Neuronal stem cell (in vitro differentiated cells): ENCODE measurements around the gene CUX1.
"Not testable (repeated sequence)": the region's sequence is repeated elsewhere in the genome, so short reads cannot be mapped to it uniquely, and the experiment has no call there.

ENCODE experiments used
- DNase-seq: peaks from one replicate; pipeline ENCODE4 v3.0.0-alpha.2; 2013; ENCODE audit warnings: low spot score
- H2AFZ ChIP-seq: one replicate; pipeline ENCODE4 v1.6.1; 2013; ENCODE audit warnings: mild to moderate bottlenecking, low read length, inconsistent platforms
- H2AK5ac ChIP-seq: 2 replicates; pipeline ENCODE4 v1.6.1; 2013; ENCODE audit warnings: low read depth, mild to moderate bottlenecking, inconsistent platforms, low read length, moderate library complexity, mixed read lengths
- H2BK120ac ChIP-seq: 2 replicates; pipeline ENCODE4 v1.6.1; 2013; ENCODE audit warnings: low read depth, mild to moderate bottlenecking, inconsistent platforms, low read length, moderate library complexity, mixed read lengths
- H2BK12ac ChIP-seq: one replicate; pipeline ENCODE4 v1.6.1; 2013; ENCODE audit warnings: low read length, inconsistent platforms
- H2BK15ac ChIP-seq: 2 replicates; pipeline ENCODE4 v1.6.1; 2013; ENCODE audit warnings: mild to moderate bottlenecking, low read length, inconsistent platforms, mixed read lengths
- H2BK5ac ChIP-seq: one replicate; pipeline ENCODE4 v1.6.1; 2013; ENCODE audit warnings: inconsistent platforms, mild to moderate bottlenecking, low read length, moderate library complexity
- H3K14ac ChIP-seq: one replicate; pipeline ENCODE4 v1.6.1; 2013; ENCODE audit warnings: low read length, inconsistent platforms
- H3K18ac ChIP-seq: 2 replicates; pipeline ENCODE4 v1.6.1; 2013; ENCODE audit warnings: low read length, inconsistent platforms
- H3K23ac ChIP-seq: 2 replicates; pipeline ENCODE4 v1.6.1; 2013; ENCODE audit warnings: low read depth, mild to moderate bottlenecking, mixed read lengths, low read length, inconsistent platforms; ENCODE audit not compliant: poor library complexity
- H3K27ac ChIP-seq: replicated peaks from 3 replicates; pipeline ENCODE4 v1.5.1; 2013; ENCODE audit warnings: low read length, inconsistent platforms
- H3K27me3 ChIP-seq, 3 experiments: 2 replicates each; pipeline ENCODE4 v1.6.1; 2013; ENCODE audit warnings: low read length in 3 of 3, mild to moderate bottlenecking in 2 of 3, inconsistent platforms in 1 of 3, low read depth in 1 of 3, mixed read lengths in 1 of 3, moderate library complexity in 1 of 3; ENCODE audit not compliant: control insufficient read depth in 3 of 3, insufficient read depth in 3 of 3
- H3K36me3 ChIP-seq, 2 donors: replicated peaks in 1 of 2; 2 replicates each; pipeline ENCODE4 v1.6.1; 2013; ENCODE audit warnings: low read length in 2 of 2; ENCODE audit not compliant: control insufficient read depth in 2 of 2, insufficient read depth in 2 of 2
- H3K4ac ChIP-seq: 2 replicates; pipeline ENCODE4 v1.6.1; 2013; ENCODE audit warnings: inconsistent platforms, mild to moderate bottlenecking, low read length, moderate library complexity
- H3K4me1 ChIP-seq, 2 donors: 1 replicate in 1 of 2; 2 replicates in 1 of 2; pipeline ENCODE4 v1.6.1; 2013; ENCODE audit warnings: low read length in 2 of 2, low read depth in 1 of 2; ENCODE audit not compliant: control insufficient read depth in 2 of 2, insufficient read depth in 1 of 2
- H3K4me2 ChIP-seq: one replicate; pipeline ENCODE4 v1.6.1; 2013; ENCODE audit warnings: mild to moderate bottlenecking, low read length, inconsistent platforms; ENCODE audit not compliant: insufficient read depth, poor library complexity, severe bottlenecking
- H3K4me3 ChIP-seq, 2 donors: 2 replicates each; pipeline ENCODE4 v1.5.1; 2013; ENCODE audit warnings: low read length in 2 of 2, mild to moderate bottlenecking in 2 of 2, inconsistent platforms in 1 of 2, moderate library complexity in 1 of 2
- H3K79me1 ChIP-seq: one replicate; pipeline ENCODE4 v1.6.1; 2013; ENCODE audit warnings: low read depth, mild to moderate bottlenecking, inconsistent platforms, low read length, moderate library complexity
- H3K9ac ChIP-seq: one replicate; pipeline ENCODE4 v1.6.1; 2013; ENCODE audit warnings: mild to moderate bottlenecking, low read depth, low read length, inconsistent platforms; ENCODE audit not compliant: poor library complexity
- H3K9me3 ChIP-seq, 2 donors: replicated peaks in 1 of 2; 2 replicates each; pipeline versions ENCODE3 to v1.6.1; 2013; ENCODE audit warnings: low read length in 2 of 2, mild to moderate bottlenecking in 2 of 2, inconsistent platforms in 1 of 2, low read depth in 1 of 2, mixed read lengths in 1 of 2, moderate library complexity in 1 of 2; ENCODE audit not compliant: control insufficient read depth in 2 of 2, insufficient read depth in 1 of 2
- H4K8ac ChIP-seq: one replicate; pipeline ENCODE4 v1.6.1; 2013; ENCODE audit warnings: low read depth, mild to moderate bottlenecking, inconsistent platforms, low read length, moderate library complexity
- H4K91ac ChIP-seq: one replicate; pipeline ENCODE4 v1.6.1; 2013; ENCODE audit warnings: low read length, low read depth, mild to moderate bottlenecking, inconsistent platforms; ENCODE audit not compliant: poor library complexity
- WGBS, 2 donors: extraction: QIAGEN DNeasy Blood & Tissue Kit; methylation state at CpG; one replicate each; pipeline ENCODE4 v1.1.7; 2013; ENCODE audit warnings: missing lambda C conversion rate in 2 of 2, mixed read lengths in 1 of 2; ENCODE audit not compliant: insufficient read length in 2 of 2, insufficient replicate concordance in 1 of 2; ENCODE audit errors: extremely low coverage in 2 of 2; 5-methylcytosine and 5-hydroxymethylcytosine counted together

The CUX1 gene

GRCh38 chr7:101848208-101848951 lies 31.0 kb downstream of the CUX1 start:
- Histone ChIP-seq H4K8ac (no peak overlapping the region), H3K9ac (no peak overlapping the region), H3K18ac (no peak overlapping the region), H3K23ac (no peak overlapping the region), H3K79me1 (peaks cover 13% of the 10 kb centered on the region), H2BK12ac (no peak overlapping the region), H3K4me1 (no peaks in the 10 kb centered on the region), H2BK120ac (no peak overlapping the region), H3K4ac (no peak overlapping the region), H2BK15ac (no peak overlapping the region), H3K14ac (no peak overlapping the region), H3K36me3 (peaks cover 0 to 4% of the 10 kb centered on the region in 2 donors), H3K4me2 (no peak overlapping the region), H3K9me3 (peaks cover 8 to 22% of the 10 kb centered on the region in 2 donors), H2AFZ (no peak overlapping the region), H2AK5ac (no peak overlapping the region), H3K27ac (no peak overlapping the region), H3K4me3 (no peak overlapping the region), H3K27me3 (no peaks in the 10 kb centered on the region), H4K91ac (no peak overlapping the region), H2BK5ac (no peak overlapping the region)
- DNase-seq, result no peak
- WGBS, 2 donors, result no CpG with 5 or more reads among the region's 8 CpGs

- H3K18ac ChIP-seq, H3K36me3 ChIP-seq, H2BK120ac ChIP-seq, H3K4me3 ChIP-seq, H4K8ac ChIP-seq, H2AFZ ChIP-seq, H3K9ac ChIP-seq, H2BK5ac ChIP-seq, H3K27me3 ChIP-seq, H3K14ac ChIP-seq, DNase-seq, H3K4ac ChIP-seq, H3K4me2 ChIP-seq, H3K4me1 ChIP-seq, H3K27ac ChIP-seq, H2AK5ac ChIP-seq, H3K23ac ChIP-seq, H2BK12ac ChIP-seq, H2BK15ac ChIP-seq, H4K91ac ChIP-seq: not testable (repeated sequence)
- H3K9me3 ChIP-seq, result peaks cover 8 to 18% of the 10 kb centered on the region in 2 donors
- H3K79me1 ChIP-seq, result peaks cover 13% of the 10 kb centered on the region
- WGBS, 2 donors, result no CpG with 5 or more reads among the region's 2 CpGs
Measured at GRCh38 chr7:101849314-101849713, 31.9 kb downstream of the CUX1 start.

- not testable (repeated sequence) for H3K9ac ChIP-seq, H2BK120ac ChIP-seq, H3K27me3 ChIP-seq, H3K4ac ChIP-seq, H2AK5ac ChIP-seq, H3K4me1 ChIP-seq, H2AFZ ChIP-seq, DNase-seq, H3K9me3 ChIP-seq, H3K36me3 ChIP-seq, H2BK12ac ChIP-seq, H3K23ac ChIP-seq, H3K27ac ChIP-seq, H3K4me3 ChIP-seq, H3K14ac ChIP-seq, H4K91ac ChIP-seq, H3K4me2 ChIP-seq, H3K18ac ChIP-seq, H4K8ac ChIP-seq, H2BK15ac ChIP-seq, H2BK5ac ChIP-seq
- no CpG with 5 or more reads among the region's 5 CpGs for WGBS, 2 donors
- H3K79me1 ChIP-seq, result peaks cover 12% of the 10 kb centered on the region
Measured at GRCh38 chr7:101852364-101852763, 34.9 kb downstream of the CUX1 start.

- WGBS, 2 donors, result no CpG with 5 or more reads among the region's 7 CpGs
Measured at GRCh38 chr7:101853684-101854083, 36.3 kb downstream of the CUX1 start.

More at GRCh38 chr7:101853684-101854083, 36.3 kb downstream of the CUX1 start:
- Histone ChIP-seq H2AFZ (no peak overlapping the region), H3K27me3 (no peaks in the 10 kb centered on the region), H3K9ac (no peak overlapping the region), H4K8ac (no peak overlapping the region), H3K4me3 (no peak overlapping the region), H3K9me3 (peaks cover 0 to 4% of the 10 kb centered on the region in 2 donors), H2AK5ac (peak overlapping the region; percentile 42), H3K4ac (no peak overlapping the region), H3K4me2 (no peak overlapping the region), H3K79me1 (peaks cover 12% of the 10 kb centered on the region), H2BK15ac (no peak overlapping the region), H3K18ac (no peak overlapping the region), H4K91ac (no peak overlapping the region), H3K36me3 (no peaks in the 10 kb centered on the region), H2BK12ac (no peak overlapping the region), H3K4me1 (peaks cover 0 to 8% of the 10 kb centered on the region in 2 donors), H3K14ac (peak overlapping the region; percentile 31), H3K27ac (no peak overlapping the region), H2BK120ac (no peak overlapping the region), H2BK5ac (no peak overlapping the region), H3K23ac (no peak overlapping the region)
- no peak for DNase-seq
